HCT116 (cell line): Measurements from ENCODE around the gene EIF3F. TPM values are rescaled to one million over a fixed set of nuclear protein-coding genes. Genes with fewer than 3 reads are reported as not detected.
"Not testable (repeated sequence)": the region's sequence is repeated elsewhere in the genome, so short reads cannot be mapped to it uniquely, and the experiment has no call there.

Source experiments
- ATAC-seq: fragments of 200-7000 bp; cut with Tn5 transposase; 2 replicates; pipeline ENCODE4 v1.9.1; 2020; ENCODE audit warnings: mild to moderate bottlenecking, moderate library complexity
- BruUV-seq: library from RNA; stranded (reverse); fragments of 400-500 nt; replicated peaks from 2 replicates; lab custom pipeline; 2021; lab: Mats Ljungman, UMichigan
- CTCF ChIA-PET: fragments of 300-600 bp; sonication (Branson Sonifier 250); formaldehyde crosslinking; loops from one replicate; lab custom pipeline; 2021; ENCODE audit warnings: antibody characterized with exemption; lab: Charles Lee
- POLR2A ChIA-PET: fragments of 300-600, 350-600 bp; sonication (Branson Sonifier 250); formaldehyde crosslinking; loops from one replicate; lab custom pipeline; 2021; ENCODE audit warnings: antibody characterized with exemption; lab: Charles Lee
- RAD21 ChIA-PET, 2 experiments: fragments of 300-600 bp; sonication (Branson Sonifier 250); formaldehyde crosslinking; loops; one replicate each; lab custom pipeline; 2023; ENCODE audit warnings: low total read pairs in 2 of 2; ENCODE audit not compliant: uncharacterized antibody in 2 of 2, unreplicated experiment in 2 of 2, low non-redundant PET in 1 of 2; lab: Charles Lee
- DNase-seq: peaks from one replicate; pipeline ENCODE4 v3.0.0-alpha.2; 2010; ENCODE audit warnings: low read depth, low spot score
- H2AFZ ChIP-seq: fragments of 200-600 bp; shearing (Covaris generic), sonication (generic); 2 replicates; pipeline ENCODE4 v1.6.1; 2017; ENCODE audit warnings: low read depth, mixed run types, mixed read lengths, antibody characterized with exemption, low read length; ENCODE audit not compliant: poor library complexity, severe bottlenecking
- H3K27ac ChIP-seq: 2 replicates; pipeline ENCODE4 v1.5.1; 2012; ENCODE audit warnings: low read depth, low read length
- H3K27me3 ChIP-seq: fragments of 200-600 bp; sonication (generic); 2 replicates; pipeline ENCODE4 v1.6.1; 2016; ENCODE audit warnings: mixed run types, low read length, mixed read lengths; ENCODE audit not compliant: insufficient read depth
- H3K36me3 ChIP-seq, 2 experiments: fragments of 200-500 bp in 1 of 2; fragments of 200-600 bp in 1 of 2; sonication (Bioruptor generic) in 1 of 2; sonication (generic) in 1 of 2; 2 replicates each; pipeline versions ENCODE4 v1.5.1 to v1.6.1; 2014 to 2016; ENCODE audit warnings: low read length in 2 of 2, inconsistent platforms in 1 of 2, mixed read lengths in 1 of 2, mixed run types in 1 of 2; ENCODE audit not compliant: insufficient read depth in 2 of 2, control insufficient read depth in 1 of 2
- H3K4me1 ChIP-seq, 2 experiments: fragments of 200-600 bp in 1 of 2; sonication (generic) in 1 of 2; 2 replicates each; pipeline versions ENCODE4 v1.5.1 to v1.6.1; 2012 to 2017; ENCODE audit warnings: low read length in 2 of 2, inconsistent platforms in 1 of 2, mild to moderate bottlenecking in 1 of 2, mixed read lengths in 1 of 2, mixed run types in 1 of 2, moderate library complexity in 1 of 2; ENCODE audit not compliant: insufficient read depth in 2 of 2, control insufficient read depth in 1 of 2
- H3K4me2 ChIP-seq: fragments of 200-600 bp; sonication (generic); 2 replicates; pipeline ENCODE4 v1.6.1; 2017; ENCODE audit warnings: mixed run types, low read length, mixed read lengths
- H3K4me3 ChIP-seq, 2 experiments: fragments of 200-600 bp in 1 of 2; sonication (generic) in 1 of 2; replicated peaks in 1 of 2; 2 replicates each; pipeline ENCODE4 v1.5.1; 2011 to 2016; ENCODE audit warnings: low read length in 2 of 2, control low read depth in 1 of 2, low read depth in 1 of 2, mild to moderate bottlenecking in 1 of 2, mixed read lengths in 1 of 2, mixed run types in 1 of 2
- H3K79me2 ChIP-seq: fragments of 200-600 bp; sonication (generic); 2 replicates; pipeline ENCODE4 v1.6.1; 2017; ENCODE audit warnings: mild to moderate bottlenecking, mixed run types, low read length, moderate library complexity, mixed read lengths; ENCODE audit not compliant: insufficient read depth
- H3K9ac ChIP-seq: fragments of 200-600 bp; sonication (generic); 2 replicates; pipeline ENCODE4 v1.6.1; 2016; ENCODE audit warnings: low read length, mixed read lengths
- H3K9me2 ChIP-seq: fragments of 200-600 bp; sonication (generic), shearing (Covaris generic); 2 replicates; pipeline ENCODE4 v1.6.1; 2017; ENCODE audit warnings: mixed run types, mild to moderate bottlenecking, moderate library complexity; ENCODE audit not compliant: insufficient read depth
- H3K9me3 ChIP-seq, 2 experiments: fragments of 200-500 bp in 1 of 2; fragments of 200-600 bp in 1 of 2; sonication (Bioruptor generic) in 1 of 2; sonication (generic) in 1 of 2; 2 replicates each; pipeline ENCODE4 v1.6.1; 2014 to 2017; ENCODE audit warnings: low read length in 2 of 2, mixed read lengths in 2 of 2, inconsistent platforms in 1 of 2, low read depth in 1 of 2, mild to moderate bottlenecking in 1 of 2, mixed run types in 1 of 2, moderate library complexity in 1 of 2; ENCODE audit not compliant: control insufficient read depth in 1 of 2, insufficient read depth in 1 of 2
- H4K20me1 ChIP-seq: fragments of 200-600 bp; sonication (generic), shearing (Covaris generic); 2 replicates; pipeline ENCODE4 v1.6.1; 2017; ENCODE audit warnings: mixed run types, mild to moderate bottlenecking, moderate library complexity; ENCODE audit not compliant: insufficient read depth
- ELF1 ChIP-seq: IDR thresholded peaks from 2 replicates; pipeline ENCODE4 v1.6.1; 2012; ENCODE audit warnings: low read depth, borderline replicate concordance
- SP1 ChIP-seq: IDR thresholded peaks from 2 replicates; pipeline ENCODE4 v1.6.1; 2012; ENCODE audit warnings: low read depth
- ZFX ChIP-seq: fragments of 450-650 bp; IDR thresholded peaks from 2 replicates; pipeline ENCODE4 v1.6.1; 2017
- ZNF274 ChIP-seq: fragments of 200-500 bp; sonication (Bioruptor generic); IDR thresholded peaks from 2 replicates; pipeline ENCODE4 v1.6.1; 2014; ENCODE audit warnings: mild to moderate bottlenecking, low read depth, low read length, inconsistent platforms
- intact Hi-C: fragments of 100-400 bp; cut with micrococcal nuclease; formaldehyde crosslinking; loops from 2 replicates; pipeline ENCODE4 v1.10.0; 2022
- total RNA-seq: library from RNA; stranded (reverse); gene quantifications from one replicate; pipeline ENCODE4 v1.2.1, GENCODE V29; 2021; ENCODE audit not compliant: unreplicated experiment

The EIF3F gene
- total RNA-seq, 1 experiment from 2014 or later = 313 TPM

DNA sequence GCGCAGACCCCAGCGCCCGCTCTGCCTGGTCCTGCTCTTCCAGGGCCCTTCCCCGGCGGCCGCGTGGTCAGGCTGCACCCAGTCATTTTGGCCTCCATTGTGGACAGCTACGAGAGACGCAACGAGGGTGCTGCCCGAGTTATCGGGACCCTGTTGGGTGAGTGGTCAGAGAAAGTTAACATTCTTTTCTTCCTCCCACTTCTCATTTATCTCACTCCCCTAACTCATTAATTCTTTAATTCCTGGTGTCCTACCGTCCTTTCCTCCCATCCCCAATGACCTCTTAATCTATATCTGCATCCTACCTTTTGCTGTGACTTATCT lies 385 bp downstream of the EIF3F start:
- POLR2A ChIA-PET, DNase-seq, BruUV-seq, H3K9me3 ChIP-seq, H3K9me2 ChIP-seq, H4K20me1 ChIP-seq, ATAC-seq, H3K27me3 ChIP-seq, H2AFZ ChIP-seq: not testable (repeated sequence)
- Histone ChIP-seq H3K36me3 (peaks cover 14 to 18% of the 10 kb centered on the region in 2 experiments; a peak in 2 of 4 replicates), H3K79me2 (peaks cover 49% of the 10 kb centered on the region), H3K27ac (peak overlapping the region; percentile 2; the same call in 1 of the 2 replicates), H3K4me1 (peaks cover 10 to 21% of the 10 kb centered on the region in 2 experiments; a peak in 3 of 4 replicates), H3K4me2 (peak overlapping the region; percentile 89), H3K9ac (peak overlapping the region; percentile 75), H3K4me3 (peak overlapping the region; percentile 93)
- CTCF ChIA-PET = interaction anchor here (0.6 to 1.6 kb wide), 20 partner anchors 10 to 894 kb away, joined by 3 to 22 read pairs (median 4); no protein-coding TSS in a partner anchor
- intact Hi-C loops = loop anchor here (1.0 to 5.0 kb wide), 3 partner anchors 80 to 890 kb away; no protein-coding TSS in a partner anchor
- RAD21 ChIA-PET = interaction anchor here (0.8 to 2.2 kb wide), 2 partner anchors 83 to 95 kb away, joined by 4 read pairs; no protein-coding TSS in a partner anchor
- TF ChIP-seq ZFX = 0 out of 2 replicates have a peak, but pooled peaks have one; percentile 5

- POLR2A ChIA-PET = no interaction called here
- TF ChIP-seq ELF1 (no peak), SP1 (no peak), ZNF274 (no peak)
- Histone ChIP-seq H3K9me3 (no peaks in the 10 kb centered on the region), H3K27ac (no peak overlapping the region), H3K4me1 (no peaks in the 10 kb centered on the region), H3K9me2 (no peaks in the 10 kb centered on the region), H4K20me1 (no peaks in the 10 kb centered on the region), H3K9ac (no peak overlapping the region), H2AFZ (no peak overlapping the region), H3K4me3 (no peak overlapping the region), H3K4me2 (no peak overlapping the region), H3K27me3 (no peaks in the 10 kb centered on the region), H3K79me2 (peaks cover 24% of the 10 kb centered on the region), H3K36me3 (peaks cover 69 to 71% of the 10 kb centered on the region in 2 experiments)
- CTCF ChIA-PET = no interaction called here
- ATAC-seq (no peak), DNase-seq (no peak)
- RAD21 ChIA-PET = interaction anchor here in 1 of 2 experiments (0.6 kb wide), 1 partner anchor 269 kb away, joined by 3 read pairs; the partner anchor contains the start of gene LMO1
- no TSS peak for BruUV-seq
- intact Hi-C loops = no loop called here
Observed at GRCh38 chr11:7994581-7995278, 7.6 kb downstream of the EIF3F start.
